Kidney capillary endothelial cell (primary cell): ENCODE data around the gene PRKN.

ENCODE experiments used
- DNase-seq: peaks from one replicate; pipeline ENCODE4 v3.0.0-alpha.2; 2018; ENCODE audit warnings: low spot score

The PRKN gene

DNA sequence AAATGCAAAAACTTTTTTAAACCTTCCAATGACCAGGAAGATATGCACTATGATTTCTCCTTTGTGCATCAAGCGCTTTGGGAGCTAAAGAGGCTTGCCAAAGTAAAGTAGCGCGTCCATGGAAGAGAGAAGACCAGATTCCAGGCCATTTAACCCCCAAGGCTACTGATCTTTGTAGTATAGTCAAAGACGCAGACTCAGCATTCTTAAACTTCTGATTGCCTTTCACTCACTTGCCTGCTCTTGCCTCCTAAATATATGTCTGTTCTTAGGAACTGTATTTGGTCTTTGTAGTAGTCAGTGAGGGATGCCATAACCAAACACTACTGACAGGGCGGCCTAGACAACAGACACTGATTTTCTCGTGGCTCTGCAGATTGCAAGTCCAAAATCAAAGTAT lies 426.4 kb downstream of the PRKN start:
- no peak for DNase-seq

DNA sequence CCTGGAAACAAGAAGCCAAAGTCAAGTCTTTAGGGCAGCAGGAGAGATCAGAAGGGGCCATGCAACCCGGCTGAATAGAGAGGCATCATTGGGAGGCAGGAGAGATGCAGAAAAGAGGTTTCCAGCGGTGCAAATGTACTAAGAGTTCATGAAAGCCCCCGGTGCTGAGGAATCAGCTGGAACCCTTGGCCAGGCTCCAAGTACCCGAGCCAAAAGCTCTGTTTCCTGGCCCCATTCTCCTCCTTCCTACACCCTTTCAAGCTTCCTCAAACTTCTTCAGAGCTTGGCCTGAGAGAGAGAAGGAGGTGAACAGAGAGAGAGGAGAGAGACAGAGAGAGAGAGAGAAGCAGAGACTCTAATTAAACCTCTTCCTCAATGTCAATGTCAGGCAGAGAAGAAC lies 433.5 kb downstream of the PRKN start:
- DNase-seq, result no peak

DNA sequence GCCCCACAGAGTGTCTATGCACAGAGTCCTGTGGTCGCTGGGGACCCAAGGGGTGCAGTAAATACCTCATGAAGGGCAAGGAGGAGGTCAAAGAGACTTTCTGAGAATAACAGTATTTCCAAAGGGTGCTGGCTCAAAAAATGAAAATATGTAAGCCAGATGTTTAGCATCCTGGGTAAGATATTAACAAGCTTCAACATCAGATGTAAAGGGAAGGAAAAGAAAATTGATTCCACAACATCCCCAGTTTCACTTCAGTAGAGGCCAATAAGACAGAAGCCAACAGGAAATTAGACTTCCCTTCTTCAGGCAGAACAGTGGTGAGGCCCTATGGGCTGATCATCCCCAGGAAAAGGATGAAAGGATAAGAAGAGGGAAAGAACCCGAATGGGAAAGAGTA lies 434.7 kb downstream of the PRKN start:
- no peak for DNase-seq

DNA sequence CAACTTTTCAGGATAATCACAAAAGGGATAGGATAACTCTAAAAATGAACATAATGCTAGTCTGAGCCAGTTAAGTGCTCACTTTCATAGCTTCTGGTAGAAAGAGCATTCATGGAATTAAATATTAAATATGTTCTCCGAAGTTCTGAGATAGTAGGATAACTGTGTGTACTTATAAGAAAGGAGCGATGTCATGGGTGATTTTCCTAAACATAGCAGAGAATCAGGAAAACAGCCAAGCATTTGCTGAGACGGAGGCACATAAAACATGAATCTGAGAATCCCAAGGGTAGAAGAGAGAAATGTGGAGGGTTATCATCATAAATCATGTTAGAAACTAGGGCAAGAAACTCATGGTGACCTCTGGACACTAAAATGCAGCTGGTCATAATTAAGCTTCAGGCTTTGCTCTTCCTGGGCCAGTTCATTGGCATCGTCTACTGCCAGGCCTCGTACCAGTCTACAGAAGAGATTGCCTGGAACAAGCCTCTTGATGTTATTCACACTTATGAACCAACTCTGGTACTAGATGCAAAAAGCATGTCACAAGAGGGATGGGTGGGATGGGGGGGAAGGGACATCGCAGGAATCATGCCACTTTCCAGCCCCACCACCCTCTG lies 436.6 kb downstream of the PRKN start:
- no peak for DNase-seq

DNA sequence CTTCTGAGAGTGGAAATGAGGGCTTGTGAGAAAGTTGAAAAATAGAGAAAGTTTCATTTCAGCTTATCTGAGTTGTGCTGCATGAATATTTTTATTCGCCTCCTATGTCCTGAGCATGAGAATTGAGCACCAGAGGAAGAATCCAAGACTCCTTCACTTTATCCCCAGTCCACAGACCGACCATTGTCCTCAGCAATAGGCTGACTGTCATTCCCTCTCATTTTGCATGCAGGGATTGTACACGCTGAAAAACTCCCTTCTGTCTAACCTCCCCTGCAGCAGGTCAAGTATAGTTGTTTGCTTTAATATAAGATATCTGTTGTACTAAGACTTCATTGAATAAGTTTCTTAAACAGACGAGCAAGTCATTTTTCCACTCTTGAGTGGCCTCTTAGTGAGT lies 437.6 kb downstream of the PRKN start:
- DNase-seq, result no peak

DNA sequence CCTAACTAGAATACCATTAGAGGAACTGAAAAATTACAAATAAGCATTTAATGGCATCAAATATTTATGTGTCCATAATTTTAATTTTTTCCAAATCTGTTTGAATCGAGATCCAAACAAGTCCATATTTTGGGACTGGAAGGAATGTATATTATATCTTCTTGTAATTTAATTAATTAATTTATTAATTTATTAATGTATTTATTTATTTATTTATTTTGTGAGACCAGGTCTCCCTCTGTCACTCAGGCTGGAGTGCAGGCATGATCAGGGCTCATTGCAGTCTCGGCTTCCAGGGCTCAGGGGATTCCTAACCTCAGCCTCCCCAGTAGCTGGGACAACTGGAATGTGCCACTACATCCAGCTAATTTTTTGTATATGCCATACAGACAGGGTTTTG lies 453.6 kb downstream of the PRKN start:
- no peak for DNase-seq

DNA sequence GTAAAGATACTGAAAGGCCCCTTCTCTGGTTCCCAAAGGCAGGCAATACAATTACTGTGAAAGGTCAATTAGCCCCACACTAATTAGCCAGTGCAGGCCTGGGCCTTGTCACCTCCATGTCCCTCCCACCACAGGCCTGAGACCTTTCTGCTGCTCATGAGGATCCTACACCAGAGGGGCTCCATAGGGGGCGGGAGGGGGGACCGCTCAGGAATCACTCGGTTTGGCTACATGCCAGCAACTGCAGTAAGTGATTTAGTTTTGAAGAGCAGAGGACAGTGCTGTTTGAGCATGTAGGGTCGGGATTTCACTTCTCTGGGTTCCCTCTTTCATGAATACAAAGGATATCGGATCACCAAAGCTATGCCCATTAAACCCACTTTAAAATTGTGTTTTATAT lies 455.6 kb downstream of the PRKN start:
- DNase-seq, result no peak

DNA sequence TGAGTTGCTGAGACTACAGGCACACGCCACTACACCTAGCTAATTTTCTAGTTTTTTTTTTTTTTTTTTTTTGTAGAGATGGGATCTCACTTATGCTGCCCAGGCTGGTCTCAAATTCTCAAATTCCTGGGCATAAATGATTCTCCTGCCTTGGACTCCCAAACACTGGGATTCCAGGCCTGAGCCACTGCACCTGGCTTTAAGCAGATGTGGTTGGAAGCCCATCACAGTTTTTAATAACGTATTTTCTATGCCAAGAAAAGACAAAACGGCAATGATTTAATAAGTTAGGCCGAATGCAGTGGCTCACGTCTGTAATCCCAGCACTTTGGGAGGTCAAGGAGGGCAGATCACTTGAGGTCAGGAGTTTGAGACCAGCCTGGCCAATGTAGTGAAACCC lies 456.6 kb downstream of the PRKN start:
- no peak for DNase-seq

DNA sequence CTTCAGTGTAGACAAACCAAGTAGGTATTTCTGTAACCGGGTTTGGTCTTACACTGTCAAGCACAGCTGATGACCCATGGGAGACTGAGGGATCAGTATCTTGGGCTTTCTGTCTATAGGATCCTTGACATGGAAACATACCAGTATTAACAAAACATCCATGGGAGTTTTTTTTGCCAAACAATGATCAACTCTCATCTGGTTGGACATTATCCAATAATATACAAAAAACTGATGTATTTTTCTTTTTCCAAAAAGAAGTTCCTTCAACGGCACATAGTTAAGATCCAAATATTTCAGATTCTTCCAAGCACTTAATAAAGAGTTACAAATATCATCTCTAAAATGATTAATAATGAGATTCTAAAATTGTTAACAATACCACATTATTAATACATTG lies 459.9 kb downstream of the PRKN start:
- DNase-seq, result no peak

DNA sequence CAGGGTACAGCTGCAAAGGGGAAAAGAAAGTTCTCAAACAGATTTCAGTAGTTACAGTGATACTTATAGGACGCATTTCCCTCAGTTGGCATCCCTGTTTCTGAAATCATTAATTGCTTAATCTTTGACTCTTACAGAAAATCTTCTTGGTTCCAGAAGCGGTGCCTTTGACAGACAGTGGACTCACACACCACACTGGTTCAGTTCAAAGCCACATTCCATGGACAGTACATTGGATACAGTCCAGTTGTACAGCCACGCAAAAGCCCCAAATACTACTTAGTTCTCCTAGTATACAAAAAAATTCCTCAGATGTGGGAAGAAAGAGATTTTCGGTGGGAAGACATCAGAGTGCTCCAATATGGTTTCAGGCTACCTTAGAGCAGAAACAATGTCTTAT lies 460.4 kb downstream of the PRKN start:
- no peak for DNase-seq

DNA sequence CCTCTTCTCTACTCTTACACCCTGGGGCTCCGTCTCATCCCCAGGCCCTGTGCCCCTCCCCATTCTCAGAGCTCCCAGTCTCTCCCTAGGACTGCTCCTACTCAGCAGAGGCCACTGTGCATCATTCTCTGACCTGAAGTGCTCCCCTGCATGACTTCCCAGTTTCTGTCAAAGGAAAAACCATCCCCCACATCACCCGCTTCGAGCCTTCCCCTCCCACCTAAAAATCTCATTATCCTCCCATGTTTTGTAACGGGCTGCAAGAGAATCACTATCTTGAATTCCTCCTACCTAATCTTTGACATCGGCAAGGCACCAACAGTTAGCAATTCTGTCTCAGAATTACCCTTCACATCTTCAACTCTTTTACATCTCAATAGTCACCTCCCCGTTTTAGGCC lies 463.0 kb downstream of the PRKN start:
- no peak for DNase-seq

DNA sequence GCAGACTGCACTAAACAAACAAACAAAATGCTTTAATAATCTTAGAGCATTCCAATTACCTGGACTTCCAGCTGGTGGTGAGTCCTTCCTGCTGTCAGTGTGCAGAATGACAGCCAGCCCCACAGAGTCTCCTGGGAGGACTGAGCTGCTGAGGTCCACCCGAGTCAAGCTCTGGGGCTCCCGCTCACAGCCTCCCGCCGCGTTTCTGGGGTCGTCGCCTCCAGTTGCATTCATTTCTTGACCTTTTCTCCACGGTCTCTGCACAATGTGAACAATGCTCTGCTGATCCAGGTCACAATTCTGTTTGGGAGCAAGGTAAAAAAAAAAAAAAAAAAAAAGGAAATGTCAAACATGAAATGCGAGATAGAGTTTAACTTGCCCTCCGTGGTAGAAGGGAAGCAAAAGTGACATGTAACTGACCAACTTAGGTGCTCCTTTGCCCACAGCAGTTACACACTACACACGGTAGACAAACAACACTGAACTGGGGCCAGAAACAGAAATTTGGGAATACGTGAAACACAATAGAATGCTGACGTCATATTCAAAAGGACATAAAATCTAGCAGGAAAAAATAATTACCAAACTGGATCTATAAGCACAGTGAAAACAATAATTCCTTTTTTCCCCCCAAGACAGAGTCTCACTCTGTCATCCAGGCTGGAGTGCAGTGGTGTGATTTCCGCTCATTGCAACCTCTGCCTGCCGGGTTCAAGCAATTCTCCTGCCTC lies 464.9 kb downstream of the PRKN start:
- no peak for DNase-seq

DNA sequence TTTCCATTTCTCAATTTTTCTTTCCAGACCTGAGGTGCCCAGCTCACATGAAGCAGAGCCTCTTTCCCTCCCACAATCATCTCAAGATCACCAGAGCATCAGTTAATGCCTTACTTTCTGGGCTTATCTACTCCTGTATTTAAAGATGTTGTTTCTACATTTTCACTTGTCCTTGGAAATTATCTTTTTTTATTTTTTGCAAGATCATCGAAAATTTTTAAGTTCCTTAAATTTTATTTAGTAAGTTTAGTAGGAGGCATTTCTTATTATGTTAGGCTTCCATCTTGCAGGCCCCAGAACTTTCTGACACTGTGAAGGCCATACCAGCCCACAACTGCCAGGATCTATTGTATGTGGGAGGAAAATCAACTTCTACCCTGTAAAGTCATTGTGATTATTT lies 466.0 kb downstream of the PRKN start:
- DNase-seq, result no peak

DNA sequence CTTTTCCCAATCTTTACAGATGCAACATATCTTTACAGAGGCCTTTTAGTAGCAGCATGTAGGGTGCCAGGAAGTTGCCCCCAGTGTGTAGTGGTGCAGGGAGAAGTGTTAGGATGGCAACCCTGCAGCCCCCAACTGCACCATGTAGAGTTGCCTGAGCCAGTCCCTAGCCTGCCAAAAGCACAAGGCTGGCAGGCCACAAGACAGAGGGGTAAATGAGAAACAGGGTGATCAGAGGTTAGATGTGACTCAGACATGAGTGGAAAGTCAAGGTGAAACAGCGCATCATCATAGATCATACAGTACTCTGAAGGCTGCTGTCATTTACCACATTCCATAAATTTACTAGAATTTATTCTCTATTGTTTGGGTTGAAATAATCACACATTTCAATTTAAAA lies 467.5 kb downstream of the PRKN start:
- DNase-seq, result no peak

DNA sequence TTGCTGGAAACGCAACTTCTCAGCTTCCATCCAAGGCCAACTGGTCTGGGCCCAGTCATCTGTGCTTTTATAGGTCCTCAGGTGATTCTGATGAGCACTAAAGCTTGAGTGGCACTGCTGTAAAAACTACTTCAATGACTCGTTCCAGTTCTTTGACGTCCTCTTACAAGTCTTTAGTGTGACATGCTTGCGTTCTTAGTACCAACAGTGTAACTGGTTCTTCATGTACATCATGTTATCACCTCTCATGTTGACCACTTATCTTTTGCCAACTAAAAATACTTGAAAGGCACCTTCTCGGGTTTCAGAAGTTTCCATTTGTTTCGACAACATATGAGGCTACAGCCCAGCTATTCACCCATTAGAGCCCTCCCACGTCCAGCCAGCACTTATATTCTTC lies 468.9 kb downstream of the PRKN start:
- no peak for DNase-seq

DNA sequence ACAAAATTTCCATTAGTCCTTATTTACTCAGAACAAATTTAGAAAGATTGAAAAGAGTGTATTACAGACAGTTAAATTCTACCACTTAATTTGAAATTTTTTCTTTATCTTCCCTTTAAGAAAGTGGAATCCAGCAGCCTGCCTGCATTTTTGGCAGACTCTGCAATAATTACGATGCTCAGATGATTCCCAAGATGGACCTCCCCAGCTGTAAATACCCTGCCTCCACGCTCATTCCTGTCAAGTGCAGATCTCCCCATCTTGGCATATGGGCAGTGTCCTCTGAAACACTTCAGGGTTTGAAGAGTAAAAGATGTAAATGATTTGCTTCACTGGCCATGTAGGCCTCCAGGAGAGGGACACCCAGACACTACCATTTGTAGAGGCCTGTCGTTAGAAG lies 471.2 kb downstream of the PRKN start:
- no peak for DNase-seq

DNA sequence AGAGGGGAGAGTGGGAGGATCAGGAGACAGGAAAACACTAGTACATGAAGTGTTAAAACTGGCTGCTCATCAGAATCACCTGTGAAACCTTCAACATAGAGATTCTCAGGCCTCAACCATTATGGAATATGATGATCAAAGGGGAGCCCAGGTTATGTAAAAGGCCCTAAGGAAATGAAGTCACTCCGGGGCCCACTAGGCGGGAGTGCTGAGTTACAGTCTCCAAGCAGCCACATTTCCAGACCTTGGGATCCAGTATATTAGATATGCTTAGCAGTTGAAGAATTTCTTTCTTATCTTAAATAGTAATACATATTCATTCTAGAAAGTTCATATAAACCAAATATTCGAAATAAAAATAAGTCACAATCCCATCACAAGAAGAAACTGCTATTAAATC lies 476.3 kb downstream of the PRKN start:
- DNase-seq, result no peak

DNA sequence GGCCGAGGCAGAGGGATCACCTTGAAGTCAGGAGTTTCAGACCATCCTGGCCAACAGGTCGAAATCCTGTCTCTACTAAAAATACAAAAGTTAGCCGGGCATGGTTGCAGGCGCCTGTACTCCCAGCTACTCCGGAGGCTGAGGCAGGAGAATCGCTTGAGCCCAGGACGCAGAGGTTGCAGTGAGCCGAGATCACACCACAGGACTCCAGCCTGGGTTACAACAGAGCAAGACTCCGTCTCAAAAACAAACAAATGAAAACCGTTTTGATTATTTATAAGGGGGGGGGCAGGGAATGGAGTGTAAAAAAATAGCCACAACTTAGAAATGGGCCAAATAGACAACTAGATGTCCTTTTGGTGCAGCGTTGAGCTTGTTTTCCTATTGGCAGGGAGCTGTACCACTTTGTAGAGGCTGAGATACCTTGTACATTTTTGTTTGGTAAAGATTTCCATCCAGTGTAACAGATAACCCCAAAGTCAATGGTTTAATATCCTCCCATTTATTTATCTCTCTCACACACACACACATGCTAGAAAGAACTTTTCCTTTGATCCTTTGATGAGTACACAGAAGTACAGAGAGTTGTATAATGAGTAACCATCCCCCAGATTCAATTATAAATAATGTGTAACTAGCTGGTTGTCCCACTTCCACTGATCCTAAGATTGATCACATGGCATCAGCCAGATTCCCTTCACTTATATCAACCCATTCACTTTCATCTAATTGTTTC lies 477.5 kb downstream of the PRKN start:
- DNase-seq, result no peak

DNA sequence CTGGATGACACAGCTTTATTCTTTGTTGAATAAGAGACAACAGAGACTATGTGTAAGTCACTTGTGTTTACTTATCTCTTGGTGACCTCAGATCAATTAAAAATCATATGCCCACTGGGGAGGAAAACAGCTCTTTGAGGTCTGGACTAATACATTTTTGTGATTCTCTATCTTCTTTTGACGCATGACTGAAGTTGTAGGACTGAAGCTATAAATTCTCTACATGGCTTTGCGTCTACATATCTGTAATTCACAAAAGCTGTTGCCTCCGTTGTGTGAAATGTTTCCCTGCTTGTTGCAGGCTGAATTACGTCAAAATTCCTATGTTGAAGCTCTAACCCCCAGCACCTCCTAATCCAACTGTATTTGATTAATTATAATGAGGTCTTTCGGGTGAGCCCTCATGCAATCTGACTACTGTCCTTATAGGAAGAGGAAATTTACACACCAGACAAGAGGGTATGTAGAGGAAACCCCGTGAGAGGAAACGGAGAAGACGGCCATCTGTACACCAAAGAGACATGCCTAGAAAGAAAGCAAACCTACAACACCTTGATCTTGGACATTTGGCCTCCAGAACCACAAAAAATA lies 481.6 kb downstream of the PRKN start:
- no peak for DNase-seq

DNA sequence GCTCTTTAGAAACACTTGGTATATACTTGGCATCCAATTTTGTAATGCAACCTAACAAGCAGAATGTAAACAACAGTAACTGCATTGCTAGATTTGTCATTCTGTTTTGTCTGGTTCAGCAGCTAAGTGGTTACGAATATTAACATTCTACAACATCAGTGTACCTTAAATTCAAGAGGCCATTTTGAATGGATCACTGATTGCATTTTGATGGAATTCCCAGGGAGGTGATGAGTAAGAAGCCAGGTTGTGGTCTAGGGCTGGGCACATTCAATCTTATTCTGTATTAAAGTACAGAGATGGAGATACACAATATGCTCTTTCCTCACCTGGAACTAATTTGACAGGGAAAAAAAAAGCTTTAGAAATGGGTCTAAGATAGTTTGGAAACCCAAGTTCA lies 483.5 kb downstream of the PRKN start:
- DNase-seq, result no peak

DNA sequence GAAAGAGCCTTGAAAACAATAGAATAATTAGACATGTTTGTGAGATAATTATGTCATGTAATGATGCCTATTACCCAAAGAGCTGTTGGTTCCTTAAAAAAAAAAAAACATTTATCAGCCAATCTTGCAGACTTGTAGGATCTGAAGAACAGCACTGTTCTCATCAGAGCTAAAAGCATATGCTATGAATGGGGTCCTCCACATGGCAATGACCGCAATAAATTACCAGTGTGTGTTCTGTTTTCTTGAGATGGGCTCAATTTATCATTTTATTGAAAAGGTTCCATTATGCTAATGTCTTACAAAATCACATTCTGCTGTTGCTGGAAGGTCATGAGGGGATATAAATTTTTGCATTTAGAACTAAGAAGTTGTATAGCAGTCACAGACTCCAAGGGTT lies 484.7 kb downstream of the PRKN start:
- no peak for DNase-seq

DNA sequence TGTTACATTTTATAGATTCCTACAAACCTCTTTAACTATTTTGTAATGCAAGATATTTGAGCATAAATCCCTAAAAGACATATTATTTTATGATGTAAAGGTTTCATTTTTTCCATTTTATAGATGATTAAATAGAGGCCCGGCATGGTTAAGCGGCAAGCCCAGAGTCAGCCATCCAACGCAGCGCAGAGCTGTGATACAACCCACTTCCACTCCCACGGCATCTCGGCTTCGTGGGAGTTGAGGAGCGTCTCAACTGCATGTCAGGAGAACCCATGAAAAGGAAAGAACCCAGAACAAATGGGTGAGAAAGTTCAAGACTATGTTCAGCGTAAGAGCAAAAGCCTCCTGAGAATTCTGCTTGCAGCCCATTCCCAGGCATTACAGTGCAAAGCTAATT lies 488.2 kb downstream of the PRKN start:
- DNase-seq, result no peak

DNA sequence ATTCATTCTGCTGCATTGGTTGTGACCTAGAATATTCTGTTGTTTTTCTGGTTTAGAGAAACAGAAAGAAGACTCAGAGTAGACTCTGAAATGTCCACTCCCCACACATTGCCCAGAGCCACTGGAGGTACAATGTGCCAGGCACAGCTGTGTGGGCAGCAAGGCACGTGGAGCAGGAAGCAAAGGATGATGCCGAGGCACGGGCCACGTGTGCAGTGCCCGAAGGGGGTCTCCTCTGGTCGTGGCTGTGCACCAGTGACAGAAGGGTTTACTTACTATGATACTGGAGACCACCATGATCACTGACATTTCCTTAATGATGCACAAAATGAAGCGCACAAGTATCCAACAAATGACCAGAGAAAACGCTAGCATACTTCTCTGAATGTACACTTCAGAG lies 488.9 kb downstream of the PRKN start:
- DNase-seq, result no peak
